ENCODE data around the gene TBC1D8.

TBC1D8 gene

GRCh38 chr2:101112772-101113157 lies 38.4 kb downstream of the TBC1D8 start:
- TF ChIP-seq, protein P1, sequence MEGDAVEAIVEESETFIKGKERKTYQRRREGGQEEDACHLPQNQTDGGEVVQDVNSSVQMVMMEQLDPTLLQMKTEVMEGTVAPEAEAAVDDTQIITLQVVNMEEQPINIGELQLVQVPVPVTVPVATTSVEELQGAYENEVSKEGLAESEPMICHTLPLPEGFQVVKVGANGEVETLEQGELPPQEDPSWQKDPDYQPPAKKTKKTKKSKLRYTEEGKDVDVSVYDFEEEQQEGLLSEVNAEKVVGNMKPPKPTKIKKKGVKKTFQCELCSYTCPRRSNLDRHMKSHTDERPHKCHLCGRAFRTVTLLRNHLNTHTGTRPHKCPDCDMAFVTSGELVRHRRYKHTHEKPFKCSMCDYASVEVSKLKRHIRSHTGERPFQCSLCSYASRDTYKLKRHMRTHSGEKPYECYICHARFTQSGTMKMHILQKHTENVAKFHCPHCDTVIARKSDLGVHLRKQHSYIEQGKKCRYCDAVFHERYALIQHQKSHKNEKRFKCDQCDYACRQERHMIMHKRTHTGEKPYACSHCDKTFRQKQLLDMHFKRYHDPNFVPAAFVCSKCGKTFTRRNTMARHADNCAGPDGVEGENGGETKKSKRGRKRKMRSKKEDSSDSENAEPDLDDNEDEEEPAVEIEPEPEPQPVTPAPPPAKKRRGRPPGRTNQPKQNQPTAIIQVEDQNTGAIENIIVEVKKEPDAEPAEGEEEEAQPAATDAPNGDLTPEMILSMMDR (IDR thresholded peaks at IDR 0.05; ENCODE audit: borderline replicate concordance, insufficient read depth, low read depth, low read length) = no peak
- H3K4me3 ChIP-seq (ENCODE audit: low read depth, low read length) = no peak overlapping the region

DNA sequence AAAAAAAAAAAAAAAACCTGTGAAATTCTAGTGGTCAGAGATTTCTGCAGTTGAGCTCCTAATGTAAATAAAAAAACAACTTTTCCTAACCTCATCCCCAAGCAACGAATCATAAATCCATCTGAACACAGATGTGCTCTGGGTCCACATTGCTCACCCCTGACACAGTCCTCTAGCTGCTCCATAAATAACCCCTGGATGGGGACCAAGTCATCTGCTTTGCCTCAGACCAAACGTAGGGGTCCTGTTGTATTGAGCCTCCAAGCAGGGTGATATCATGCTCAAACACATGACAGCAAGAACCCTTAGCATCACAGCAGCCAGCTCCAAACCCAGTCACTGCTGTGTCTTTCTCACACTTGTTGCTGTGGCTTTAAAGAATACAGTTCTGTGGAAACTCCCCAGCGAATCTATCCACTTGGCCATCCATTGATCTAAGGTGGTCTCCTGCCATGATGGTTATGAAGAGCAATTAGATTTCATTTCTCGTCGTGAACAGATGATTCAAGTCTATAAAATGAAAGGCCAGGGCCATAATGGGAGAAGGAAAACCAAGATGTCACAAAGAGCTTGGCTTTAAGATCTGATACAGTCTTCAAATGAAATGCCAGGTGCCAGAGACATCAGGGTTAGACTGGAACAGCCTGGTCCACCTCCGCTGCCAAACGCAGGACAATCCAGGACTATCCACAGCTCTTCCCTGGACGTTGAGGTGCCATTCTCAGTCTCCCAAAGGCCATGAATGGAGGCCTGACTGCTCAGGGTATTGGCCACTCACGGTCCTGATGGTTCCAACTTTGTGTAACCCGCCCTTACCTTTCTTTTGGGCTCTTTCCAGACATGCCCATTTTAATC lies 39.0 kb downstream of the TBC1D8 start:
- H3K4me3 ChIP-seq (ENCODE audit: low read depth, low read length) = no peak overlapping the region
- TF ChIP-seq, protein P1 (IDR thresholded peaks at IDR 0.05; ENCODE audit: borderline replicate concordance, insufficient read depth, low read depth, low read length) = no peak

GRCh38 chr2:101111262-101111838 lies 39.8 kb downstream of the TBC1D8 start:
- TF ChIP-seq, protein P1 (IDR thresholded peaks at IDR 0.05; ENCODE audit: borderline replicate concordance, insufficient read depth, low read depth, low read length) = no peak
- no peak overlapping the region for H3K4me3 ChIP-seq (ENCODE audit: low read depth, low read length)

GRCh38 chr2:101109451-101110118 lies 41.6 kb downstream of the TBC1D8 start:
- TF ChIP-seq, protein P1 (IDR thresholded peaks at IDR 0.05; ENCODE audit: borderline replicate concordance, insufficient read depth, low read depth, low read length) = no peak
- H3K4me3 ChIP-seq (ENCODE audit: low read depth, low read length) = no peak overlapping the region

- TF ChIP-seq, protein P1 (IDR thresholded peaks at IDR 0.05; ENCODE audit: borderline replicate concordance, insufficient read depth, low read depth, low read length) = no peak
Observed at GRCh38 chr2:101108357-101108756, 42.8 kb downstream of the TBC1D8 start.

DNA sequence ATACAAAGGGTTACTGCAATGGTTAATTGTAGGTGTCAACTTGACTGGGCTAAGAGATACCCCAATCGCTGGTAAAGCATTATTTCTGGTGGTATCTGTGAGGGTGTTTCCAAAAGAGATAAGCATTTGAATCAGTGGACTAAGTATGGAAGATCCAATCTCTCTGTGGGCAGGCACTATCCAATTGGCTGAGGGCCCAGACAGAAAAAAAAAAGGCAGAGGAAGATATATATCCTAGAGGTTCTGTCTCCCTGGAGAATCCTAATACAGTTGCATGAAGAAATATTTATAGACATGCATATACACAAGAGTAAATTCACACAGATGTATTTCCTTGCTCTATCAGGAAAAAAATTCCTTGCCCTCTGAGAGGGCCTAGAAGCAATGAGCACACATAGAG lies 43.9 kb downstream of the TBC1D8 start:
- TF ChIP-seq, protein P1 (IDR thresholded peaks at IDR 0.05; ENCODE audit: borderline replicate concordance, insufficient read depth, low read depth, low read length) = no peak
- H3K4me3 ChIP-seq (ENCODE audit: low read depth, low read length) = no peak overlapping the region

More at GRCh38 chr2:101108357-101108756, 42.8 kb downstream of the TBC1D8 start:
- H3K4me3 ChIP-seq (ENCODE audit: low read depth, low read length) = no peak overlapping the region
